Ishikawa (cell line): Measurements from ENCODE around the gene CNNM2.

Experiments
- CEBPB ChIP-seq: IDR thresholded peaks from 2 replicates; pipeline ENCODE4 v1.6.1; 2012
- CREB1 ChIP-seq: IDR thresholded peaks from 2 replicates; pipeline ENCODE4 v1.6.1; 2012; ENCODE audit warnings: low read depth
- EGR1 ChIP-seq: IDR thresholded peaks from 2 replicates; pipeline ENCODE4 v1.6.1; 2012
- EP300 ChIP-seq: IDR thresholded peaks from 2 replicates; pipeline ENCODE4 v1.6.1; 2012; ENCODE audit warnings: borderline replicate concordance
- FOXM1 ChIP-seq: IDR thresholded peaks from 2 replicates; pipeline ENCODE4 v1.6.1; 2012; ENCODE audit warnings: low read depth, borderline replicate concordance
- MAX ChIP-seq: IDR thresholded peaks from 2 replicates; pipeline ENCODE4 v1.6.1; 2012
- NFIC ChIP-seq: IDR thresholded peaks from 2 replicates; pipeline ENCODE4 v1.6.1; 2012
- RAD21 ChIP-seq: IDR thresholded peaks from 2 replicates; pipeline ENCODE4 v1.6.1; 2012; ENCODE audit warnings: low read depth
- TAF1 ChIP-seq: IDR thresholded peaks from 2 replicates; pipeline ENCODE4 v1.6.1; 2012; ENCODE audit warnings: low read depth, mild to moderate bottlenecking
- TCF12 ChIP-seq: IDR thresholded peaks from 2 replicates; pipeline ENCODE4 v1.6.1; 2012; ENCODE audit warnings: low read depth
- TEAD4 ChIP-seq: IDR thresholded peaks from 2 replicates; pipeline ENCODE4 v1.6.1; 2012
- USF1 ChIP-seq: IDR thresholded peaks from 2 replicates; pipeline ENCODE4 v1.6.1; 2012
- YY1 ChIP-seq: IDR thresholded peaks from 2 replicates; pipeline ENCODE4 v1.6.1; 2012; ENCODE audit warnings: low read depth
- ZBTB7A ChIP-seq: IDR thresholded peaks from 2 replicates; pipeline ENCODE4 v1.6.1; 2012; ENCODE audit warnings: low read depth
- TF ChIP-seq, protein P1 (sequence below): IDR thresholded peaks from 2 replicates; pipeline ENCODE4 v1.6.1; 2012; ENCODE audit warnings: low read depth, mild to moderate bottlenecking

The CNNM2 gene

GRCh38 chr10:102906507-102906906 is 11.6 kb upstream of the CNNM2 start:
- TF ChIP-seq TAF1 (no peak), NFIC (no peak), CEBPB (no peak), TEAD4 (no peak), EGR1 (no peak), CREB1 (no peak), YY1 (no peak), TCF12 (no peak), RAD21 (no peak), MAX (no peak), USF1 (no peak), FOXM1 (no peak), EP300 (no peak), ZBTB7A (no peak)
- TF ChIP-seq, protein P1, sequence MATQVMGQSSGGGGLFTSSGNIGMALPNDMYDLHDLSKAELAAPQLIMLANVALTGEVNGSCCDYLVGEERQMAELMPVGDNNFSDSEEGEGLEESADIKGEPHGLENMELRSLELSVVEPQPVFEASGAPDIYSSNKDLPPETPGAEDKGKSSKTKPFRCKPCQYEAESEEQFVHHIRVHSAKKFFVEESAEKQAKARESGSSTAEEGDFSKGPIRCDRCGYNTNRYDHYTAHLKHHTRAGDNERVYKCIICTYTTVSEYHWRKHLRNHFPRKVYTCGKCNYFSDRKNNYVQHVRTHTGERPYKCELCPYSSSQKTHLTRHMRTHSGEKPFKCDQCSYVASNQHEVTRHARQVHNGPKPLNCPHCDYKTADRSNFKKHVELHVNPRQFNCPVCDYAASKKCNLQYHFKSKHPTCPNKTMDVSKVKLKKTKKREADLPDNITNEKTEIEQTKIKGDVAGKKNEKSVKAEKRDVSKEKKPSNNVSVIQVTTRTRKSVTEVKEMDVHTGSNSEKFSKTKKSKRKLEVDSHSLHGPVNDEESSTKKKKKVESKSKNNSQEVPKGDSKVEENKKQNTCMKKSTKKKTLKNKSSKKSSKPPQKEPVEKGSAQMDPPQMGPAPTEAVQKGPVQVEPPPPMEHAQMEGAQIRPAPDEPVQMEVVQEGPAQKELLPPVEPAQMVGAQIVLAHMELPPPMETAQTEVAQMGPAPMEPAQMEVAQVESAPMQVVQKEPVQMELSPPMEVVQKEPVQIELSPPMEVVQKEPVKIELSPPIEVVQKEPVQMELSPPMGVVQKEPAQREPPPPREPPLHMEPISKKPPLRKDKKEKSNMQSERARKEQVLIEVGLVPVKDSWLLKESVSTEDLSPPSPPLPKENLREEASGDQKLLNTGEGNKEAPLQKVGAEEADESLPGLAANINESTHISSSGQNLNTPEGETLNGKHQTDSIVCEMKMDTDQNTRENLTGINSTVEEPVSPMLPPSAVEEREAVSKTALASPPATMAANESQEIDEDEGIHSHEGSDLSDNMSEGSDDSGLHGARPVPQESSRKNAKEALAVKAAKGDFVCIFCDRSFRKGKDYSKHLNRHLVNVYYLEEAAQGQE: no peak

- TF ChIP-seq MAX: no peak
- TF ChIP-seq NFIC: no peak
- no peak for TF ChIP-seq TAF1
- no peak for TF ChIP-seq TCF12
- TF ChIP-seq, protein P1: no peak
- no peak for TF ChIP-seq FOXM1
- TF ChIP-seq EGR1: no peak
- no peak for TF ChIP-seq ZBTB7A
Observed at GRCh38 chr10:102914781-102915180, 3.3 kb upstream of the CNNM2 start.

GRCh38 chr10:102916173-102916572 is 1.9 kb upstream of the CNNM2 start:
- no peak for TF ChIP-seq USF1

DNA sequence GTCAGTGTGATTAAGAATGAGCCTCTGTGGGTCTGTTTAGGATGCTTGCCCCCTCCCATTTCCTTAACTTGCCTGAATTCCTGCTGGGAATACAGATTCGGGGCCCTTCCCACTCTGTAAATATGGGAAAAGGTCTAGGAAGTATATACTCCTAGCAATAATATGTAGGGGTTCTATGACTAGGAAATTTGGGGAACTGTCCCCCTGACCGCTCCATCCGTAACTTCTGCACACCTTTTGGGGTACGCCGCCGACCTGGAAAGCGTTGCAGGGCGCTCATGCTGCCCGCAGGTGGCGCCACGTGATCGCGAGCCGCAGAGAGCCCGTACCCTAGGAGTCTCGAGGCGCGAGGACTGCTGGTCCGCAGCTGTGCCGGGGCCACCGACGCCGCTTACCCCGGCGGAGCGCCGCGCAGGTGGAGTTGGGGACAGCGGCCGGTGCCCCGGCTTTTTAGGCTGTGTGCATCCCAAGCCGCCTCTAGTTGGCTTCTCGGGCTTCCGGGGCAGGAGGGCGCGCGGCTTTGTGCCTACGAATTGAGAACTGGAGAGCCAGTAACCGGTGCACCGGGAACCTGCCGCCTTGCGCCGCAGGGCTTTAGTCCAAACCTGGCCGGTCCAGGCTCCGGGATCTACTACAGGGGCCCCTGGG is 656 bp upstream of the CNNM2 start:
- TF ChIP-seq TCF12 (0 out of 2 replicates have a peak, but pooled peaks have one; percentile 58), YY1 (peak; percentile 40; the same call in 1 of the 2 replicates), EGR1 (no peak), CREB1 (no peak), NFIC (peak; percentile 47), TAF1 (peak; percentile 26; the same call in 1 of the 2 replicates), ZBTB7A (peak; percentile 58; the same call in 1 of the 2 replicates), CEBPB (no peak), USF1 (peak; percentile 74), EP300 (no peak), TEAD4 (peak; percentile 22; the same call in 1 of the 2 replicates), FOXM1 (no peak), MAX (no peak; the same call in 1 of the 2 replicates), RAD21 (peak; percentile 97)
- TF ChIP-seq, protein P1: no peak
